HepG2 (cell line): Measurements from ENCODE around the gene RGS10. TPM values are rescaled to one million over a fixed set of nuclear protein-coding genes. Genes with fewer than 3 reads are reported as not detected.

Source experiments
- ATF6 ChIP-seq: sonication (generic); formaldehyde crosslinking; conservative IDR thresholded peaks from 2 replicates; pipeline ENCODE4 v1.4.0; 2020; ENCODE audit warnings: missing genetic modification reagents
- CCDC6 ChIP-seq: sonication (generic); formaldehyde crosslinking; IDR thresholded peaks from 2 replicates; pipeline ENCODE4 v1.8.1; 2022; ENCODE audit warnings: mild to moderate bottlenecking, missing genetic modification reagents, moderate library complexity
- CREB1 ChIP-seq, 2 experiments: fragments of 450-650 bp in 1 of 2; IDR thresholded peaks; 2 replicates each; pipeline ENCODE4 v1.6.1; 2016 to 2017; ENCODE audit warnings: control low read depth in 1 of 2, mild to moderate bottlenecking in 1 of 2, missing compliant biosample characterization in 1 of 2, missing genetic modification characterization in 1 of 2
- HOXD1 ChIP-seq: sonication (generic); formaldehyde crosslinking; IDR thresholded peaks from 2 replicates; pipeline ENCODE4 v1.5.0; 2020; ENCODE audit warnings: missing genetic modification reagents
- KDM2A ChIP-seq: sonication (generic); formaldehyde crosslinking; IDR thresholded peaks from 2 replicates; pipeline ENCODE4 v1.4.0; 2020; ENCODE audit warnings: low read depth, missing genetic modification reagents, borderline replicate concordance
- KDM5B ChIP-seq: sonication (generic); formaldehyde crosslinking; IDR thresholded peaks from 2 replicates; pipeline ENCODE4 v1.4.0; 2020; ENCODE audit warnings: missing genetic modification reagents, mild to moderate bottlenecking, borderline replicate concordance
- MEIS1 ChIP-seq: sonication (generic); formaldehyde crosslinking; IDR thresholded peaks from 2 replicates; pipeline ENCODE4 v1.9.0; 2021; ENCODE audit warnings: mild to moderate bottlenecking, missing genetic modification reagents, moderate library complexity, borderline replicate concordance
- MXD3 ChIP-seq: IDR thresholded peaks from 2 replicates; pipeline ENCODE4 v1.6.1; 2016; ENCODE audit warnings: mild to moderate bottlenecking, missing biosample characterization, missing genetic modification reagents
- NR2C2 ChIP-seq: sonication (generic); formaldehyde crosslinking; IDR thresholded peaks from 2 replicates; pipeline ENCODE4 v1.4.0; 2020; ENCODE audit warnings: missing genetic modification reagents, mild to moderate bottlenecking, moderate library complexity, borderline replicate concordance
- PRMT3 ChIP-seq: sonication (generic); formaldehyde crosslinking; IDR thresholded peaks from 2 replicates; pipeline ENCODE4 v1.8.1; 2022; ENCODE audit warnings: low read depth, mild to moderate bottlenecking, moderate library complexity, missing genetic modification reagents, borderline replicate concordance
- SAP130 ChIP-seq: IDR thresholded peaks from 2 replicates; pipeline ENCODE4 v1.6.1; 2016; ENCODE audit warnings: low read depth
- SNAI1 ChIP-seq: sonication (generic); formaldehyde crosslinking; IDR thresholded peaks from 2 replicates; pipeline ENCODE4 v1.5.0; 2020; ENCODE audit warnings: mild to moderate bottlenecking, missing genetic modification reagents, borderline replicate concordance
- SRY ChIP-seq: sonication (generic); formaldehyde crosslinking; IDR thresholded peaks from 2 replicates; pipeline ENCODE4 v1.8.0; 2022; ENCODE audit warnings: mild to moderate bottlenecking, missing genetic modification reagents
- XBP1 ChIP-seq: sonication (generic); formaldehyde crosslinking; IDR thresholded peaks from 2 replicates; pipeline ENCODE4 v1.5.0; 2020; ENCODE audit warnings: missing genetic modification reagents
- ZBTB10 ChIP-seq: sonication (generic); formaldehyde crosslinking; IDR thresholded peaks from 2 replicates; pipeline ENCODE4 v1.4.0; 2020; ENCODE audit warnings: missing genetic modification reagents, borderline replicate concordance
- ZC3H13 ChIP-seq: sonication (generic); formaldehyde crosslinking; IDR thresholded peaks from 2 replicates; pipeline ENCODE4 v1.8.1; 2023; ENCODE audit warnings: mild to moderate bottlenecking, missing genetic modification reagents, moderate library complexity
- ZNF569 ChIP-seq: sonication (generic); formaldehyde crosslinking; IDR thresholded peaks from 2 replicates; pipeline ENCODE4 v1.5.0; 2020; ENCODE audit warnings: mild to moderate bottlenecking, missing genetic modification reagents, moderate library complexity, borderline replicate concordance
- ZNF704 ChIP-seq: sonication (generic); formaldehyde crosslinking; IDR thresholded peaks from 2 replicates; pipeline ENCODE4 v1.8.1; 2023; ENCODE audit warnings: mild to moderate bottlenecking, inconsistent platforms, moderate library complexity, missing genetic modification reagents, borderline replicate concordance
- polyA plus RNA-seq, 8 experiments: library from polyadenylated mRNA; depleted of rRNA in 3 of 8; stranded (reverse) in 7 of 8; unstranded in 1 of 8; fragments of >200 nt; fragmentation: Illumina TruSeq in 4 of 8; extraction: Trizol in 4 of 8; gene quantifications; 2 replicates each; pipeline versions ENCODE4 v1.2.1 to v1.2.3, GENCODE V29; 2011 to 2016; ENCODE audit warnings: low read depth in 4 of 8, missing spikeins in 1 of 8, mixed read lengths in 1 of 8; ENCODE audit not compliant: insufficient read depth in 1 of 8
- total RNA-seq, 5 experiments: library from RNA; depleted of rRNA; stranded (reverse); fragments of >200 nt; fragmentation: Illumina TruSeq; extraction: Trizol; gene quantifications; 2 replicates each; pipeline ENCODE4 v1.2.3, GENCODE V29; 2016; ENCODE audit warnings: low read depth in 1 of 5

Gene RGS10
- total and polyA plus RNA-seq, 2 of the 13 experiments (the other 11 are each of a cell fraction or from before 2014, with no cell fraction given): 1.7 to 5.1 TPM

GRCh38 chr10:119542988-119543813 is 682 bp upstream of the RGS10 start (continued):
- no peak for TF ChIP-seq HOXD1
- TF ChIP-seq CREB1 (IDR thresholded peaks at IDR 0.05): no peak
- no peak for TF ChIP-seq CREB1 (CRISPR knock-in tag; IDR thresholded peaks at IDR 0.05)
- TF ChIP-seq ZBTB10 (CRISPR knock-in tag): peak; percentile 59; the same call in 1 of the 2 replicates
- 0 out of 2 replicates have a peak, but pooled peaks have one; percentile 65 for TF ChIP-seq PRMT3
- peak; percentile 35; the same call in 1 of the 2 replicates for TF ChIP-seq KDM5B (CRISPR knock-in tag)
- 0 out of 2 replicates have a peak, but pooled peaks have one; percentile 44 for TF ChIP-seq KDM2A
- TF ChIP-seq SAP130 (CRISPR knock-in tag): 0 out of 2 replicates have a peak, but pooled peaks have one; percentile 10
- TF ChIP-seq SNAI1 (CRISPR knock-in tag): 0 out of 2 replicates have a peak, but pooled peaks have one; percentile 33
- no peak for TF ChIP-seq ZNF704
- TF ChIP-seq XBP1 (CRISPR knock-in tag): no peak
- 0 out of 2 replicates have a peak, but pooled peaks have one; percentile 37 for TF ChIP-seq CCDC6 (CRISPR knock-in tag)
- no peak for TF ChIP-seq MEIS1
- TF ChIP-seq NR2C2 (CRISPR knock-in tag): no peak
- TF ChIP-seq ZC3H13 (CRISPR knock-in tag): no peak
- TF ChIP-seq MXD3 (CRISPR knock-in tag): peak; percentile 45; the same call in 1 of the 2 replicates
- no peak for TF ChIP-seq ATF6 (CRISPR knock-in tag)
- no peak for TF ChIP-seq SRY (CRISPR knock-in tag)
- TF ChIP-seq ZNF569 (CRISPR knock-in tag): no peak
